ENCODE data around the gene ZNHIT3.

GRCh38 chr17:36506831-36507230, 20.4 kb downstream of the ZNHIT3 start:
- TF ChIP-seq CTCF (IDR thresholded peaks at IDR 0.05) (no peak), POLR2A (IDR thresholded peaks at IDR 0.05) (no peak)
